GM21360 (cell line): ENCODE data around the gene AKAP6.
"Not testable (repeated sequence)": the region's sequence is repeated elsewhere in the genome, so short reads cannot be mapped to it uniquely, and the experiment has no call there.

Experiments
- ATAC-seq: cut with Tn5 transposase; IDR thresholded peaks from one replicate; pipeline ENCODE4 v1.9.1; 2021; ENCODE audit warnings: mild to moderate bottlenecking, moderate library complexity; ENCODE audit not compliant: unreplicated experiment

Gene AKAP6

DNA sequence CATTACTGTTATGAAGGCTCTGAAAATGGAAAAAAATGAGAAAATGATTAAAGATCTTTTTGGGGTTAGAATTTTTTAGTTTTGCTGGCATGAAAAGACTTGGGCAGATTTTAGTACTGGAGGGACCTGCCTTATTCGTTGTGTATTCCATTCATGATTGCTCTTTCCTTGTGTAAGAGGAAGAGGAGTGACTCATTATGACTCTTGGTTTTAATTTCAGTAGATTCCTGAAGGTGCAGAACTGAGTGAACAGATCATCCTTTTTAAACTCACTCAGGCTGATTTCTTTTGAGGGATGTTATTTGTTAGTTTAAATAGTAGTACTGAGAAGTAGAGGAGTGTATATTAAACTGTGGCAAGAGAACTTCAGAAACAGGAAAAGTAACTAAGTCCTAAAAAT is 41.6 kb downstream of the AKAP6 start:
- ATAC-seq, result no peak

- no peak for ATAC-seq
Measured at GRCh38 chr14:32372154-32372553, 43.1 kb downstream of the AKAP6 start.

DNA sequence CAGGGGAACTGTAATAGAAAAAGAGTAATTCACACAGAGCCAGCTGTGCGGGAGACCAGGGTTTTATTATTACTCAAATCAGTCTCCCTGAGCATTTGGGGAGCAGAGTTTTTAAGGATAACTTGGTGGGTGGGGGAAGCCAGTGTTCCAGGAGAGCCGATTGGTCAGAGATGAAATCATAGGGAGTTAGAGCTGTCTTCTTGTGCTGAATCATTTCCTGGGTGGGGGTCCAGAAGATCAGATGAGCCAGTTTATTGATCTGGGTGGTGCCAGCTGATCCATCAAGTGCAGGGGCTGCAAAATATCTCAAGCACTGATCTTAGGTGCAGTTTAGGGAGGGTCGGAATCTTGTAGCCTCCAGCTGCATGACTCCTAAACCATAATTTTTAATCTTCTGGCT is 44.1 kb downstream of the AKAP6 start:
- not testable (repeated sequence) for ATAC-seq

DNA sequence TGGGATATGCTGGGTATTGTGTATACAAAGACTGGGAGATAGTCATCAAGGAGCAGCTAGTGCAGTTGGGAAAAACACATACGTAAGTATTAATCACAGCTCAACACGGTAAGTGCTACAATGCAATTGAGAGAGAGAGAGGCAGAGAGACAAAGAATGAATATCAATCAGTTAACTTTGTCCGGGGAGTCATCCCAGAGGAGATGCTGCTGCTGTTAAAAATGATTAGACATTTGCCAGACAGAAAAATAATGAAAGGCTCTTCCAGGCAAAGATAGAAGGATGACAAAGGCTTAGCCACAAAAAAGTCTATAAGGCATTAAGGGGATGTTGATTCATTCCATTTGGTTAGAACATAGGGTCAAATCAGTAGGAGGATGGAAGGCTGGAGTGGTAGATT is 45.1 kb downstream of the AKAP6 start:
- ATAC-seq, result no peak

GRCh38 chr14:32375663-32376062 is 46.6 kb downstream of the AKAP6 start:
- no peak for ATAC-seq

DNA sequence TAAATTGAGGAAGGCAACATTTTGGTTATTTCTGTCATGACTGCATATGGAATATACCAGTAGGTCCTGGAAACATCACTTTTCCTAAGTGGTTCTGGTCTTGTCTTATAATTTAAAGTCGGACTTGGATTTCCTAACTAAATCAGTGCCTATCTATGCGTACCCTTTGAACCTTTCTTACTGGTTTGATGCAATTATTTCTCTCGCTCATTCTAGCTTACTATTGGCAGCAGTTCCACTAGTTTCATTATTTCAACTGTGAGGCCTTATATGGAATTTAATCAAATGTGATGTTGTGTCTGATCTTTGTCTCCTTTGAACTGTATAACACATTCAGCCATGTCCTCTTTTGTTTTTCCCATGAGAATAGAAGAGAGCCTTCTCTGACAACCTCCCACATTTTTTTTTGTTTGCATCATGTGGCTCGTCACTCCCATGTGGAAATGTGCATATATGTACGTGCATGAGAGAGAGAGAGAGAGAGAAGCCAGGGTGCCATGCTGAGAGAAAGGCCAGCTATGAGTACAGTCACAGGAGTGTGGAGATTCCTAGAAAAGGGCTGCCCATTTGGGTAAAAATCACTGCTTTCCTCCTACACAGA is 48.0 kb downstream of the AKAP6 start:
- ATAC-seq, result no peak

DNA sequence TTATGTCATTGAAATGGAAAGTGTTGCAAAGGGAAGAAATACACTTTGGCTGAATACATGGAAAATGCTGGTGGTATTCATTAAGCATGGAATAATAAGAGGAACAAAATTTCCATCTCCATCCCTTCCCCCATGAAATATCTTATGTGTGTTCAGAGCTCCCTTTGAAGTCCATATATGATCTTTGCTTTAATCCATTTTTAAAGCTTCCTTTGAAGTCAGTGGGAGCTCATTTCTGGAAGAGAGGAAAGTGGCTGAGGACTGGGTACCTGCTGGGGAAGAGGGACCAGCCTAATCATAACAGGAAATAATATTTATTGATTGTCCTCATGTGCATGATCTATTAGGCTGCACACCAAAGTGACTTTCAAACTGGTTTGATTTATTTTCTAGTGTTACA is 49.2 kb downstream of the AKAP6 start:
- no peak for ATAC-seq

DNA sequence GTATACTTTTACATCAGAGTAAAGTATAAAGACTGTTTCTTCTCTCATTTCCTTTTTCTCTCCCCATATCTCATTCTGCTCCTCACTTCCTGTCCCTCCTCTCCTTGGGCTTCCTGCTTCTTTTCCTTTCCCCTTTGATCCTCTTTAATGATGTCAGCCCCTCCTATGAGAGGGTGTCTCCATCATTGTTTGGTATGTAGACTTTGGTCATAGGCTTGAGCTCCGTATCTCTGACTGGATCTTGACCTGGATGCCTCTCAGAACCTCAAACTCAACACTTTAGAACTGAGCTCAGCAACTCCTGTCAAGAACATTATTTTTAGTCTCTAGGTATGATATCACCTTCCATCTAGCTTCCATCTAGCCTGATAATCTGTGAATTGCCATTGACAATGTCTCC is 50.3 kb downstream of the AKAP6 start:
- no peak for ATAC-seq

- no peak for ATAC-seq
Measured at GRCh38 chr14:32381869-32382268, 52.8 kb downstream of the AKAP6 start.

- no peak for ATAC-seq
Measured at GRCh38 chr14:32382704-32383103, 53.6 kb downstream of the AKAP6 start.

DNA sequence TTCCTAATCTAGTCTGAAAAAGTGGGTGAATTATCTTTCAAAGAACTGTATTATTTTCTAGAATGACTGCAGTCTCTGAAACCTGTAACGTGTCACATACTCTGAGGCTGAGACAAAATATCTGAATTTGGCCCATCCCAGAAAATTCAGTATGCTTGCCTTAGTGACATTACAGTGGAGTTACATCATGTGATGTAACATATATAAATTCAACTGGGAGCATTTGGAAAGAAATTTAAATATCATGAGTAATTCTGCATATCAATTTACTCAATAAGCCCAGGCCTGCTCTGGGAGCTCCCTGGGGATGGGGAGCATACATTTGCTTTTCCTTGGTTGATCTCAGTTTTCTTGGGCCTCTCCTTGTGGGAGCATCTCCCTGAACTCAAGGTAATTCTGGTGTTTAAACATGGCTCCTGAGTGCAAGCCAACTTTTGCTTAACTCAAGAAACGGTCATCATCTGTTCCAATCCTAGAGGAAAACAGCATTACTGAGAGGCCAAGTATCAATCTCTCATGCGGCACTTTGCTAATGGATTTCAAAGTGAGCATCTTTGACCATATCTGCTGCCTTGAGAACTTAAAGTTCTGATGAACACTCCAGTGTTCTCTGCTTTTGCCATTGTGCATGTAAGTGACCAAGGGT is 54.4 kb downstream of the AKAP6 start:
- ATAC-seq, result no peak

DNA sequence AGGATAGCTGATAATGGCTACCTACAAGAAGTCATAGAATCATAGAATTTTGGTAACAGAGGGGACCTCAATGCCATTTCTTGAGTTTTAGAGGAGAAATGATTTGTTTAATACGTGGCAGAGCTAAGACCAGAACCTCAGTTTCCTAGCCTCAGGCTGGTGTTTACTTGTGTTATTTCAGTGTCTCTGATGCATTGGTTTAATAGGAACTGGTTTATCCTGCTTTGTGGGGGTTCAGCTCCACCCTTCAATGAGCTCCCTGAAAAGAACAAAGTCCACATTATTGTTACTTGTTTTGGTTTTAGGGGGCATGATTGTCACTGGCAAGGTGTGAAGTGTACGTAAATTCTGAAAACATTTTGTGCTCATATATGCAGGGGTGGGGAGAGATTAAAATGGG is 55.4 kb downstream of the AKAP6 start:
- ATAC-seq, result no peak

GRCh38 chr14:32387295-32387694 is 58.2 kb downstream of the AKAP6 start:
- ATAC-seq, result not testable (repeated sequence)

GRCh38 chr14:32393119-32393518 is 64.0 kb downstream of the AKAP6 start:
- ATAC-seq, result no peak

- ATAC-seq, result no peak
Measured at GRCh38 chr14:32394038-32394437, 64.9 kb downstream of the AKAP6 start.

GRCh38 chr14:32396885-32397284 is 67.8 kb downstream of the AKAP6 start:
- ATAC-seq, result no peak

DNA sequence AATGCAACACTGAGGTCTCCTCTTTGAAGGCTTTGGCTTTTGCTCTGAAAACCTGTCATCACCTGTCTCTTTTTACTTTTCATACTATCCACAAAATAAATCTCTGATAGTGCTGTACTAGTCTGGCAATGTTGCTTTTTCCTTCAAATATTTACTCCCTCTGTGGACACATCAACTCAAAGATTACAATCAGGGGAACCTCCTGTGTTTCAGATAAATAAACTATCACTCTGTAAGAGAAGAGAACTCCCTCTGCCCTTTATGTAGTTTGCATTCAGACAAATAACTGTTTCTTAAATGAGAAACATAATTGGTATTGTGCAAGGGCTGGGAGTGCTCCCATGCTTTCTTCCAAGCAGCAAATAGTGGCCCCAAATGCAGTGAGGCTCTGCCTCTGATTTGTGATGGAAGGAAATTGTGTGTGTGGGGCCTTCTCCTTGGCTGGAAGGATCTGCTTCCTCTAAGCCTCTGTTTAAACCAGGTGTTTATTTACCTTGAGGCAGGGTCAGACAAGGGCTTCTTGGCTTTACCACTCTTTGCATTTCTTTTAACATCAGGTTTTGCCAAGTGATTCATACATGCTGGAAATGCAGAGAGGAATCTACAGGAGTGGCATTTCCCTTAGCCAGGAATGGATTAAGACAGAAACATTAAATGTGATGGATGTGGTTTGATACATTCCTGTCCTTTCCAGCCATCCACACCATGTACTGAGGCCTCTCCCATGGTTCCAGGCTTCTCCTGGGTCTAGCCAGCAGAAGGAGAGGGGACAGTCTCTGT is 69.0 kb downstream of the AKAP6 start:
- no peak for ATAC-seq

GRCh38 chr14:32399920-32400319 is 70.8 kb downstream of the AKAP6 start:
- ATAC-seq, result no peak

GRCh38 chr14:32400480-32400879 is 71.4 kb downstream of the AKAP6 start:
- ATAC-seq, result no peak

DNA sequence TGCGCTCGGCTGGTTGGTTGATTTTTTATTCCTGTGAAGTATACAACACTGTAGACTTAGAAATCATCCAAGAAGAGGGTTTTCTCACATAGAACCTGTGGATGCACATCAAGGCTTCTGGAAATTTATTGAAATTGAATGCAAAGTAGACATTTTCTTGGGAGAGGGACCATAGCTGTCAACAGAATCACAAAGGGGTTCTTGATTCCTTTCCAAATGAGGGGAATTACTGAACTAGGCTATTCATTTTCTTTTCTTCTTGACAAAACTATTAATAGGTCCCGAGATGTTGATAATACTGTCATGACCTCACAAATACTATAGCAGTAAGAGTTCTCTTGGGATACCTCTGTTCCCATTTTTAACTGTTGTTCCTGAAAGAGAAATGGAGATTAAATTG is 73.9 kb downstream of the AKAP6 start:
- ATAC-seq, result no peak

- no peak for ATAC-seq
Measured at GRCh38 chr14:32403688-32404087, 74.6 kb downstream of the AKAP6 start.
